ENCODE data around the gene AVPR1B.
A peak's percentile ranks its signal among the peaks of the same experiment; 100 is the strongest.

AVPR1B gene

GRCh38 chr1:206100226-206100815 is 16.9 kb downstream of the AVPR1B start:
- peak; percentile 65 for DNase-seq (ENCODE audit: low read depth)
- TF ChIP-seq CTCF (IDR thresholded peaks at IDR 0.05; ENCODE audit: low read depth, low read length), result no peak
- TF ChIP-seq POLR2A (IDR thresholded peaks at IDR 0.05; ENCODE audit: extremely low read depth, insufficient read length), result no peak
- no peak for TF ChIP-seq MAX (IDR thresholded peaks at IDR 0.05; ENCODE audit: low read depth, low read length)
- TF ChIP-seq MYC (IDR thresholded peaks at IDR 0.05; ENCODE audit: low read depth, low read length), result no peak
- no peak overlapping the region for H3K4me3 ChIP-seq (ENCODE audit: low read depth, low read length)

GRCh38 chr1:206098242-206098919 is 18.8 kb downstream of the AVPR1B start:
- no peak for TF ChIP-seq POLR2A (IDR thresholded peaks at IDR 0.05; ENCODE audit: extremely low read depth, insufficient read length)
- no peak for TF ChIP-seq CTCF (IDR thresholded peaks at IDR 0.05; ENCODE audit: low read depth, low read length)
- no peak for TF ChIP-seq MAX (IDR thresholded peaks at IDR 0.05; ENCODE audit: low read depth, low read length)
- peak; percentile 60 for DNase-seq (ENCODE audit: low read depth)
- no peak overlapping the region for H3K4me3 ChIP-seq (ENCODE audit: low read depth, low read length)

GRCh38 chr1:206097381-206097780 is 19.8 kb downstream of the AVPR1B start:
- TF ChIP-seq CTCF (IDR thresholded peaks at IDR 0.05; ENCODE audit: low read depth, low read length) (no peak), POLR2A (IDR thresholded peaks at IDR 0.05; ENCODE audit: extremely low read depth, insufficient read length) (no peak), MYC (IDR thresholded peaks at IDR 0.05; ENCODE audit: low read depth, low read length) (no peak), MAX (IDR thresholded peaks at IDR 0.05; ENCODE audit: low read depth, low read length) (no peak)
- DNase-seq (ENCODE audit: low read depth), result no peak

GRCh38 chr1:206094024-206094423 is 23.2 kb downstream of the AVPR1B start:
- TF ChIP-seq MYC (IDR thresholded peaks at IDR 0.05; ENCODE audit: low read depth, low read length) (no peak), MAX (IDR thresholded peaks at IDR 0.05; ENCODE audit: low read depth, low read length) (no peak), CTCF (IDR thresholded peaks at IDR 0.05; ENCODE audit: low read depth, low read length) (no peak), POLR2A (IDR thresholded peaks at IDR 0.05; ENCODE audit: extremely low read depth, insufficient read length) (no peak)
- DNase-seq (ENCODE audit: low read depth), result no peak
- no peak overlapping the region for H3K4me3 ChIP-seq (ENCODE audit: low read depth, low read length)

More at GRCh38 chr1:206097381-206097780, 19.8 kb downstream of the AVPR1B start:
- no peak overlapping the region for H3K4me3 ChIP-seq (ENCODE audit: low read depth, low read length)

- H3K4me3 ChIP-seq (ENCODE audit: low read depth, low read length), result peak overlapping the region; percentile 74
- TF ChIP-seq MYC (IDR thresholded peaks at IDR 0.05; ENCODE audit: low read depth, low read length), result no peak
- no peak for TF ChIP-seq MAX (IDR thresholded peaks at IDR 0.05; ENCODE audit: low read depth, low read length)
- TF ChIP-seq CTCF (IDR thresholded peaks at IDR 0.05; ENCODE audit: low read depth, low read length), result no peak
- no peak for TF ChIP-seq POLR2A (IDR thresholded peaks at IDR 0.05; ENCODE audit: extremely low read depth, insufficient read length)
- DNase-seq (ENCODE audit: low read depth), result no peak
Observed at GRCh38 chr1:206089341-206089740, 27.8 kb downstream of the AVPR1B start.
